ENCODE measurements around the gene PROSER3.

Gene PROSER3

GRCh38 chr19:35754370-35755130 lies 3.4 kb upstream of the PROSER3 start:
- peak overlapping the region; percentile 97 for H3K27ac ChIP-seq
- TF ChIP-seq ZFX (IDR thresholded peaks at IDR 0.05; ENCODE audit: borderline replicate concordance): no peak
- TF ChIP-seq CTCF (IDR thresholded peaks at IDR 0.05): no peak

- TF ChIP-seq ZFX (IDR thresholded peaks at IDR 0.05; ENCODE audit: borderline replicate concordance) (no peak), CTCF (IDR thresholded peaks at IDR 0.05) (no peak)
- peak overlapping the region; percentile 97 for H3K27ac ChIP-seq
These were observed 2.8 kb upstream of the PROSER3 start for GRCh38 chr19:35755131-35755549.

- H3K27ac ChIP-seq: peak overlapping the region; percentile 97
- TF ChIP-seq ZFX (IDR thresholded peaks at IDR 0.05; ENCODE audit: borderline replicate concordance): no peak
These were observed 2.2 kb upstream of the PROSER3 start for GRCh38 chr19:35755550-35756376.

GRCh38 chr19:35756377-35757230 lies 1.4 kb upstream of the PROSER3 start, which contains the start of gene HSPB6:
Gene HSPB6, minus strand, starts transcription at chr19:35757029. Its CDS starts 21 bp downstream, at chr19:35757008.
- TF ChIP-seq ZFX (IDR thresholded peaks at IDR 0.05; ENCODE audit: borderline replicate concordance) (no peak), CTCF (IDR thresholded peaks at IDR 0.05) (no peak)
- H3K27ac ChIP-seq: peak within 1 kb of the TSS; percentile 97

GRCh38 chr19:35757231-35757748 lies 686 bp upstream of the PROSER3 start:
- peak overlapping the region; percentile 97 for H3K27ac ChIP-seq
- TF ChIP-seq CTCF (IDR thresholded peaks at IDR 0.05) (no peak), ZFX (IDR thresholded peaks at IDR 0.05; ENCODE audit: borderline replicate concordance) (no peak)

- H3K27ac ChIP-seq: no peak overlapping the region
- TF ChIP-seq CTCF (IDR thresholded peaks at IDR 0.05) (no peak), ZFX (IDR thresholded peaks at IDR 0.05; ENCODE audit: borderline replicate concordance) (no peak)
These were observed 1.7 kb downstream of the PROSER3 start for GRCh38 chr19:35759697-35760096.
